Pancreas (tissue), 10 donors: Measurements from ENCODE around the gene ABHD10. TPM values are rescaled to one million over a fixed set of nuclear protein-coding genes. Genes with fewer than 3 reads are reported as not detected.
A peak's percentile ranks its signal among the peaks of the same experiment; 100 is the strongest.

Experiments used
- ATAC-seq, 4 donors: fragments of 200-7000 bp; cut with Tn5 transposase; one replicate each; pipeline versions ENCODE4 v1.8.0 to v1.9.1; 2020; ENCODE audit warnings: mild to moderate bottlenecking in 4 of 4, moderate library complexity in 4 of 4
- DNase-seq, 6 donors: peaks; one replicate each; pipeline ENCODE4 v3.0.0-alpha.2; 2020
- FAIRE-seq: peaks from 2 replicates; lab custom pipeline; 2012; peaks lifted over from hg19 to GRCh38; lab: Jason Lieb, UNC
- H3K27ac ChIP-seq, 4 donors: fragments of 200-600 bp; sonication (generic); 1 replicate in 3 of 4; 2 replicates in 1 of 4; pipeline versions ENCODE4 v1.5.0 to v1.8.0; 2020
- H3K27me3 ChIP-seq, 4 donors: fragments of 200-600 bp; one replicate each; pipeline ENCODE4 v1.8.0; 2021
- H3K36me3 ChIP-seq, 3 donors: fragments of 200-600 bp; sonication (generic) in 1 of 3; one replicate each; pipeline versions ENCODE4 v1.5.0 to v1.8.0; 2020 to 2021
- H3K4me1 ChIP-seq, 3 donors: fragments of 200-600 bp; one replicate each; pipeline ENCODE4 v1.8.0; 2021
- H3K4me3 ChIP-seq, 4 donors: fragments of 200-600 bp; sonication (generic) in 2 of 4; one replicate each; pipeline versions ENCODE4 v1.5.0 to v1.8.0; 2020 to 2021
- H3K9me3 ChIP-seq, 4 donors: fragments of 200-600 bp; one replicate each; pipeline ENCODE4 v1.8.0; 2021
- CTCF ChIP-seq, 4 donors: fragments of 200-600 bp; sonication (generic) in 3 of 4; IDR thresholded peaks; one replicate each; pipeline versions ENCODE4 v1.5.0 to v1.8.0; 2021; ENCODE audit warnings: antibody characterized with exemption in 4 of 4
- WGBS, 2 donors: extraction: QIAGEN DNeasy Blood & Tissue Kit; methylation state at CpG; one replicate each; pipeline ENCODE4 v1.1.7; 2013; 5-methylcytosine and 5-hydroxymethylcytosine counted together
- intact Hi-C, 3 donors: fragments of 100-400 bp; cut with DNase I; formaldehyde crosslinking; loops; one replicate each; pipeline versions ENCODE4 v1.11.1 to v1.14.2; 2022
- polyA plus RNA-seq, 2 donors: library from polyadenylated mRNA; stranded (reverse); fragments of 200-250 nt; gene quantifications; one replicate each; pipeline ENCODE4 v1.2.3, GENCODE V29; 2013
- total RNA-seq, 6 donors: library from RNA; stranded (reverse); fragmentation: NEBNext Ultra II Directional in 4 of 6; extraction: Animal tissue kit (Norgen Biotek cat#: 25700) in 4 of 6; gene quantifications; one replicate each; pipeline versions ENCODE4 v1.2.1 to v1.2.4, GENCODE V29; 2021 to 2023
- donor health status: healthy with polysubstance abuse.
- donor health status: DM: no; HTN: no; CAD: no; lungs with moderate emphysema.
- donor health status: DM: no; HTN: no; CAD: no.
- donor health status: control.
- donor health status: control.
- donor health status: Bipolar disorder and iron deficiency.
- donor health status: DM: yes; HTN: yes; CAD: no.
- donor health status: DM: no; HTN: no; CAD: no.
- donor health status: DM: no; HTN: no; CAD: no.
- donor health status: DM: yes; HTN: yes; CAD: no.

ABHD10 gene
- total and polyA plus RNA-seq, 8 donors, result 10.3 to 19.5 (median 13.6) TPM

- no peak for TF ChIP-seq CTCF (IDR thresholded peaks at IDR 0.05)
- FAIRE-seq (no peak), ATAC-seq (peak in 3 of 4 donors; percentile 33 to 62 (median 53)), DNase-seq (no peak)
- peaks cover 0 to 4% (median 0%) of the 10 kb centered on the region in 3 donors for H3K4me1 ChIP-seq
- no peaks in the 10 kb centered on the region for H3K36me3 ChIP-seq
- H3K27ac ChIP-seq, result no peak overlapping the region
- 41 to 44% methylated on average over 6 of the region's 6 CpGs for WGBS, 2 donors
- H3K4me3 ChIP-seq, result no peak overlapping the region
- intact Hi-C loops, result no loop called here
- H3K9me3 ChIP-seq, result no peaks in the 10 kb centered on the region
- H3K27me3 ChIP-seq, result no peaks in the 10 kb centered on the region
Observed at GRCh38 chr3:112042842-112043280, 64.0 kb downstream of the ABHD10 start.

Other genes with a start within 250 kb of the ABHD10 start
- gene PHLDB2, start 119.8 kb upstream of the ABHD10 start, total RNA-seq, result 10 to 100 TPM; 10.8 to 36.7 (median 15.1) TPM
- 10 to 100 TPM; 13.5 to 22.6 TPM for gene PHLDB2, start 119.8 kb upstream of the ABHD10 start, polyA plus RNA-seq
- gene TAGLN3, start 19.9 kb downstream of the ABHD10 start, total RNA-seq, result 1 to 10 TPM in 3 of 6 donors, under 1 TPM in 3; 0.28 to 3.1 (median 1.3) TPM
- gene TAGLN3, start 19.9 kb downstream of the ABHD10 start, polyA plus RNA-seq, result 10 to 100 TPM; 14.2 to 50.7 TPM
- under 1 TPM in 4 of 6 donors, not detected in 2; 0.04 to 0.14 (median 0.08) TPM for gene TMPRSS7, start 55.7 kb downstream of the ABHD10 start, total RNA-seq
- not detected for gene TMPRSS7, start 55.7 kb downstream of the ABHD10 start, polyA plus RNA-seq
- gene C3orf52, start 107.4 kb downstream of the ABHD10 start, total RNA-seq, result 10 to 100 TPM; 16.1 to 51.7 (median 24.9) TPM
- gene C3orf52, start 107.4 kb downstream of the ABHD10 start, polyA plus RNA-seq, result 10 to 100 TPM in 1 of 2 donors, 1 to 10 TPM in 1; 9.7 to 11.2 TPM
- gene GCSAM, start 154.2 kb downstream of the ABHD10 start, total RNA-seq, result under 1 TPM in 2 of 6 donors, not detected in 4; 0.25 to 0.28 TPM
- gene GCSAM, start 154.2 kb downstream of the ABHD10 start, polyA plus RNA-seq, result under 1 TPM in 1 of 2 donors, not detected in 1; 0.07 TPM